Right lobe of liver (tissue), 6 donors: ENCODE measurements around the gene CLDN14. TPM values are rescaled to one million over a fixed set of nuclear protein-coding genes. Genes with fewer than 3 reads are reported as not detected.
"Not testable (repeated sequence)": the region's sequence is repeated elsewhere in the genome, so short reads cannot be mapped to it uniquely, and the experiment has no call there.

Experiments
- ATAC-seq, 4 donors: fragments of 200-7000 bp; cut with Tn5 transposase; one replicate each; pipeline ENCODE4 v1.9.1; 2020; ENCODE audit warnings: mild to moderate bottlenecking in 4 of 4, moderate library complexity in 4 of 4
- DNase-seq, 3 donors: peaks; one replicate each; pipeline ENCODE4 v3.0.0-alpha.2; 2020
- H3K27ac ChIP-seq, 3 donors: fragments of 200-600 bp; one replicate each; pipeline ENCODE4 v1.8.0; 2022
- H3K27me3 ChIP-seq, 2 donors: fragments of 200-600 bp; one replicate each; pipeline ENCODE4 v1.8.0; 2022
- H3K36me3 ChIP-seq, 4 donors: fragments of 200-600 bp; sonication (generic) in 1 of 4; one replicate each; pipeline versions ENCODE4 v1.5.1 to v1.8.0; 2017 to 2022; ENCODE audit warnings: control low read depth in 1 of 4
- H3K4me1 ChIP-seq, 4 donors: fragments of 200-600 bp; sonication (generic) in 1 of 4; one replicate each; pipeline versions ENCODE4 v1.5.1 to v1.8.0; 2017 to 2022; ENCODE audit warnings: control low read depth in 1 of 4
- H3K4me3 ChIP-seq, 3 donors: fragments of 200-600 bp; one replicate each; pipeline ENCODE4 v1.8.0; 2022
- H3K9me3 ChIP-seq, 4 donors: fragments of 200-600 bp; sonication (generic) in 1 of 4; one replicate each; pipeline versions ENCODE4 v1.5.1 to v1.8.0; 2017 to 2022; ENCODE audit warnings: control low read depth in 1 of 4
- POLR2A ChIP-seq: fragments of 450-650 bp; IDR thresholded peaks from one replicate; pipeline ENCODE4 v1.6.1; 2017; ENCODE audit warnings: antibody characterized with exemption, mild to moderate bottlenecking
- WGBS: methylation state at CpG from one replicate; pipeline ENCODE4 v1.1.6; 2018; ENCODE audit warnings: low coverage, low lambda C conversion rate; ENCODE audit not compliant: insufficient coverage; ENCODE audit errors: missing lambda C conversion rate; 5-methylcytosine and 5-hydroxymethylcytosine counted together
- intact Hi-C, 2 donors: fragments of 100-400 bp; cut with DNase I; formaldehyde crosslinking; loops; one replicate each; pipeline versions ENCODE4 v1.11.2 to v1.14.1; 2022
- total RNA-seq, 6 experiments: library from RNA; depleted of rRNA in 2 of 6; stranded (reverse); fragments of >200 nt in 2 of 6; fragmentation: NEBNext Ultra II Directional in 3 of 6; extraction: Animal tissue kit (Norgen Biotek cat#: 25700) in 3 of 6; gene quantifications; one replicate each; pipeline versions ENCODE4 v1.1.0 to v1.2.4, GENCODE V29; 2016 to 2023
- TF ChIP-seq, protein P1 (sequence below), 4 donors: fragments of 200-600 bp in 3 of 4; fragments of 450-650 bp in 1 of 4; IDR thresholded peaks; one replicate each; pipeline versions ENCODE4 v1.5.1 to v1.8.0; 2016 to 2022; ENCODE audit warnings: antibody characterized with exemption in 4 of 4, mild to moderate bottlenecking in 2 of 4
- donor health status: DM: no; HTN: yes; CAD: no.
- donor health status: DM: no; HTN: no; CAD: no.
- donor health status: DM: no; HTN: no; CAD: no.
- donor health status: DM: no; HTN: yes; CAD: no.
- donor health status: DM: no; HTN: yes; CAD: no.

The CLDN14 gene
- total RNA-seq, 6 experiments from 2014 or later: 9.3 to 16.7 (median 13.0) TPM

DNA sequence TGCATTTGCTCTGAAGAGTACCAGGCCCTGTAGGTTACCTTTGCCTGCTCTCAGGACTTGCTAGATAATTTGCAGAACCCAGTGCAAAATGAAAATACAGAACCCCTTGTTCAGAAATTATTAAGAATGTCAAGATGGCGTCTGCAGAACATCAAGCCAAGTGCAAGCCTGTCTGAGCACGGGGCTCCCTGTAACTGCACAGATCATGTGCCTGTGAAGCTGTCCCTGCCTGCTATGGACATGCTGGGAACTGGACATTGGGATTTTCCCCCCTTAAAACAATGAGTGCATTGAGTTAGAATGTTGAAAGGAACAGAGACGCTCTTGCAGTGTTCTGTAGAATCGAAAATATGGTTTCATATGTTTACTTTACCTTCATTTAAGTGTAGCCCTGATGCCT, 2.9 kb downstream of the CLDN14 start:
- Histone ChIP-seq H3K4me3 (peak overlapping the region; percentile 57 to 95 (median 93)), H3K4me1 (peaks cover 0 to 65% (median 6%) of the 10 kb centered on the region in 4 donors), H3K27me3 (no peaks in the 10 kb centered on the region), H3K36me3 (peaks cover 0 to 7% (median 0%) of the 10 kb centered on the region in 4 donors), H3K9me3 (no peaks in the 10 kb centered on the region), H3K27ac (peak overlapping the region in 2 of 3 donors; percentile 83 to 87)
- intact Hi-C loops: loop anchor here in 1 of 2 donors (10.0 kb wide), 1 partner anchor 52 kb away; no protein-coding TSS in a partner anchor
- TF ChIP-seq, protein P1, sequence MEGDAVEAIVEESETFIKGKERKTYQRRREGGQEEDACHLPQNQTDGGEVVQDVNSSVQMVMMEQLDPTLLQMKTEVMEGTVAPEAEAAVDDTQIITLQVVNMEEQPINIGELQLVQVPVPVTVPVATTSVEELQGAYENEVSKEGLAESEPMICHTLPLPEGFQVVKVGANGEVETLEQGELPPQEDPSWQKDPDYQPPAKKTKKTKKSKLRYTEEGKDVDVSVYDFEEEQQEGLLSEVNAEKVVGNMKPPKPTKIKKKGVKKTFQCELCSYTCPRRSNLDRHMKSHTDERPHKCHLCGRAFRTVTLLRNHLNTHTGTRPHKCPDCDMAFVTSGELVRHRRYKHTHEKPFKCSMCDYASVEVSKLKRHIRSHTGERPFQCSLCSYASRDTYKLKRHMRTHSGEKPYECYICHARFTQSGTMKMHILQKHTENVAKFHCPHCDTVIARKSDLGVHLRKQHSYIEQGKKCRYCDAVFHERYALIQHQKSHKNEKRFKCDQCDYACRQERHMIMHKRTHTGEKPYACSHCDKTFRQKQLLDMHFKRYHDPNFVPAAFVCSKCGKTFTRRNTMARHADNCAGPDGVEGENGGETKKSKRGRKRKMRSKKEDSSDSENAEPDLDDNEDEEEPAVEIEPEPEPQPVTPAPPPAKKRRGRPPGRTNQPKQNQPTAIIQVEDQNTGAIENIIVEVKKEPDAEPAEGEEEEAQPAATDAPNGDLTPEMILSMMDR (IDR thresholded peaks at IDR 0.05): no peak
- no peak for TF ChIP-seq POLR2A
- ATAC-seq: no peak
- DNase-seq: no peak
- WGBS: 20% methylated on average over 4 of the region's 4 CpGs

DNA sequence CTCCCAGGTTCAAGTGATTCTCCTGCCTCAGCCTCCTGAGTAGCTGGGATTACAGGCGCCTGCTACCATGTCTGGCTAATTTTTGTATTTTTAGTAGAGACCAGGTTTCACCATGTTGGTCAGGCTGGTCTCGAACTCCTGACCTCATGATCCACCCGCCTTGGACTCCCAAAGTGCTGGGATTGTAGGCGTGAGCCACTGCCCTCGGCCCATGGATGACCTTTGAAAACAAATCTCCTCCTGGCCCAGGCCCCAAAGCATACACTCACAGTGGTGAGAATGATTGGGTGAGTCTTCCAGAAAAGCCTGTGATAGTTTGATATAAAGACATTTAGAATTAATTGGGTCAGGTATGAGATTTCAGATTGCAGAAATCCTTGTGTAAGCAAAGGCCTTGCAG, 3.4 kb downstream of the CLDN14 start:
- not testable (repeated sequence) for DNase-seq, H3K27me3 ChIP-seq, H3K9me3 ChIP-seq, H3K36me3 ChIP-seq, ATAC-seq
- 44% methylated on average over 5 of the region's 5 CpGs for WGBS
- intact Hi-C loops: loop anchor here in 1 of 2 donors (10.0 kb wide), 1 partner anchor 52 kb away; no protein-coding TSS in a partner anchor
- peak overlapping the region in 1 of 3 donors; percentile 87 for H3K27ac ChIP-seq
- H3K4me3 ChIP-seq: peak overlapping the region in 2 of 3 donors; percentile 93 to 95
- peaks cover 0 to 66% (median 6%) of the 10 kb centered on the region in 4 donors for H3K4me1 ChIP-seq

DNA sequence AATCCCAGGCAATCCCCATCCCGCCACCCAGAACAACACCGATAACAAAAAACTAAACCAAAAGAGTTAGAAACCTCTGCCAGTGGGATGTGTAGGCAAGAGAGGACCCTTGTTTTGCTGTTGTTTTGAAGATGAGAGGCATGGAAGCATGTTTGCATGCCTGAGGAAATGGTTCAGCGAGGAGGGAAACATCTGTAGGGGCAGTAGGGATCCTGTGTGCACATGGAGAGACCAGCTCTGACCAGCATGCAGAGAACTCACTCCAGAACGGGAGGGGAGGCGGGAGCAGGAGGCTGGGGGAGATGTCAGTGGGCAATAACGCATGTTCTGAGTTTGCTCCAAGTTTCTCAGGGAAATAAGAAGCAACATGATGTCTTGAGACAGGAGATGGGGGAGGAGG, 5.3 kb downstream of the CLDN14 start:
- no peak for TF ChIP-seq POLR2A
- TF ChIP-seq, protein P1 (IDR thresholded peaks at IDR 0.05): no peak
- WGBS: 70% methylated on average over 6 of the region's 6 CpGs
- H3K4me3 ChIP-seq: no peak overlapping the region
- H3K36me3 ChIP-seq: peaks cover 0 to 7% (median 2%) of the 10 kb centered on the region in 4 donors
- intact Hi-C loops: loop anchor here in 1 of 2 donors (10.0 kb wide), 1 partner anchor 50 kb away; no protein-coding TSS in a partner anchor
- H3K9me3 ChIP-seq: no peaks in the 10 kb centered on the region
- peaks cover 0 to 58% (median 6%) of the 10 kb centered on the region in 4 donors for H3K4me1 ChIP-seq
- H3K27ac ChIP-seq: no peak overlapping the region
- ATAC-seq (no peak), DNase-seq (no peak)
- H3K27me3 ChIP-seq: no peaks in the 10 kb centered on the region

DNA sequence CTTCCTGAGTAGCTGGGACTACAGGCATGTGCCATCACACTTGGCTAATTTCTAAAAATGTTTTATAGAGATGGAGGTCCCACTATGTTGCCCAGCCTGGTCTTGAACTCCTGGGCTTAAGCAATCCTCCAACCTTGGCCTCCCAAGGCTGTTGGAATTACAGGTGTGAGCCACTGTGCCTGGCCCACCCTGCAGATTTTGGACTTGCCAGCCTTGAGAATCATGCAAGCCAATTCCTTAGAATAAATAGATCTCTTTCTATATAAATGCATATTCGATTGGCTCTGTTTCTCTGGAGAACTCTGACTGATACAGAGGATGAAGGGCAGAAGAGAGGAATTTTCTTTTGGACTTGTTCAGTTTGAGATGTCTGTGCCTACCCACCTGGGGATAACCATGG, 6.7 kb downstream of the CLDN14 start:
- Histone ChIP-seq H3K4me1 (peaks cover 0 to 58% (median 6%) of the 10 kb centered on the region in 4 donors), H3K27ac (no peak overlapping the region), H3K36me3 (peaks cover 0 to 7% (median 2%) of the 10 kb centered on the region in 4 donors), H3K4me3 (no peak overlapping the region), H3K27me3 (no peaks in the 10 kb centered on the region), H3K9me3 (no peaks in the 10 kb centered on the region)
- no peak for TF ChIP-seq POLR2A
- TF ChIP-seq, protein P1 (IDR thresholded peaks at IDR 0.05): no peak
- 100% methylated on average over 1 of the region's 1 CpG for WGBS
- ATAC-seq: no peak
- intact Hi-C loops: loop anchor here in 1 of 2 donors (10.0 kb wide), 1 partner anchor 48 kb away; no protein-coding TSS in a partner anchor
- no peak for DNase-seq

DNA sequence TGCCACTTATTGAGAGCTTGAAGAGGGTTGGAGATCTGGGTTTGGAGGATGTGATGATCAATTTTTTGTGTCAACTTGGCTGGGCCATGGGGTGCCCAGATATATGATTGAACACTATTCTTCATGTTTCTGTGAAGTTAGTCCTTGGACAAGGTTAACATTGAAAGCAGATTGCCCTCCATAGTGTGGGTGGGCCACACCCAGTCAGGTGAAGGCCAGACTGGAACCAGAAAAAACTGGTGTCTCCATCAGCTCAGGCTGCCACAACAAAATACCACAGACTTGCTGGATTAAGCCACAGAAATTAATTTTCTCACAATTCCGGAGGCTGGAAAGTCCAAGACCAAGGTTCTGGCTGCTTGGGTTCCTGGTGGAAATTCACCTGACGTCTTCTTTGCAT, 7.5 kb downstream of the CLDN14 start:
- ATAC-seq (no peak), DNase-seq (no peak)
- no peaks in the 10 kb centered on the region for H3K9me3 ChIP-seq
- H3K27ac ChIP-seq: peak overlapping the region in 1 of 3 donors; percentile 0
- H3K36me3 ChIP-seq: peaks cover 0 to 7% (median 2%) of the 10 kb centered on the region in 4 donors
- H3K27me3 ChIP-seq: no peaks in the 10 kb centered on the region
- 88% methylated on average over 2 of the region's 2 CpGs for WGBS
- TF ChIP-seq POLR2A: no peak
- TF ChIP-seq, protein P1 (IDR thresholded peaks at IDR 0.05): no peak
- intact Hi-C loops: loop anchor here in 1 of 2 donors (10.0 kb wide), 1 partner anchor 48 kb away; no protein-coding TSS in a partner anchor
- peaks cover 0 to 57% (median 9%) of the 10 kb centered on the region in 4 donors for H3K4me1 ChIP-seq
- H3K4me3 ChIP-seq: no peak overlapping the region
